GM18498 (cell line): ENCODE data around the gene ZSCAN21.

Source experiments
- ATAC-seq: cut with Tn5 transposase; IDR thresholded peaks from one replicate; pipeline ENCODE4 v1.9.1; 2021; ENCODE audit warnings: mild to moderate bottlenecking, moderate library complexity; ENCODE audit not compliant: unreplicated experiment

ZSCAN21 gene

DNA sequence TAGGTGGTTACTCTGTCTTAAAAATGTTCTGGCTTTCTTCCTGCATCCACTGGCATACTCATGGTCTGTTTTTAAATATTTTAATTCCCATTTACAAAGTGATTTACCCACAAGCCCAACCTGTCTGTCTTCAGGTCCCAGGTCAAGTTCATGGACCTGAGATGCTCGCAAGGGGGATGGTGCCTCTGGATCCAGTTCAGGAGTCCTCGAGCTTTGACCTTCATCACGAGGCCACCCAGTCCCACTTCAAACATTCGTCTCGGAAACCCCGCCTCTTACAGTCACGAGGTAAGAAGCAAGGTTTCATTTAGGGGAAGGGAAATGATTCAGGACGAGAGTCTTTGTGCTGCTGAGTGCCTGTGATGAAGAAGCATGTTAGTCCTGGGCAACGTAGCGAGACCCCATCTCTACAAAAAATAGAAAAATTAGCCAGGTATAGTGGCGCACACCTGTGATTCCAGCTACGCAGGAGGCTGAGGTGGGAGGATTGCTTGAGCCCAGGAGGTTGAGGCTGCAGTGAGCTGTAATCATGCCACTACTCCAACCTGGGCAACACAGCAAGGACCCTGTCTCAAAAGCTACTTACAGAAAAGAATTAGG, 25.5 kb upstream of the ZSCAN21 start:
- no peak for ATAC-seq

DNA sequence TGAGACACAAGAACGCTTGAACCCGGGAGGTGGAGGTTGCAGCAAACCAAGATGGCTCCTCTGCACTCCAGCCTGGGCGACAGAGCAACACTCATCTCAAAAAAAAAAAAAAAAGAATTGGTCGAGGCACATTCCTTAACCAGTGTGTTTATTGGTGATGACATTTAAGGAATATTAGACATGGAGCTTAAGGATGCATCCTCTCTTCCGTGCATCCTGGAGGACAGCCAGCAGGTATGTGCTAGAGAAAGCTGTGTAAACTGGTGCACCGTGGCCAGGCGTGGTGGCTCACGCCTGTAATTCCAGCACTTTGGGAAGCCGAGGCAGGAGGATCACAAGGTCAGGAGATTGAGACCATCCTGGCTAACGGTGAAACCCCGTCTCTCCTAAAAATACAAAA, 22.4 kb upstream of the ZSCAN21 start:
- no peak for ATAC-seq

DNA sequence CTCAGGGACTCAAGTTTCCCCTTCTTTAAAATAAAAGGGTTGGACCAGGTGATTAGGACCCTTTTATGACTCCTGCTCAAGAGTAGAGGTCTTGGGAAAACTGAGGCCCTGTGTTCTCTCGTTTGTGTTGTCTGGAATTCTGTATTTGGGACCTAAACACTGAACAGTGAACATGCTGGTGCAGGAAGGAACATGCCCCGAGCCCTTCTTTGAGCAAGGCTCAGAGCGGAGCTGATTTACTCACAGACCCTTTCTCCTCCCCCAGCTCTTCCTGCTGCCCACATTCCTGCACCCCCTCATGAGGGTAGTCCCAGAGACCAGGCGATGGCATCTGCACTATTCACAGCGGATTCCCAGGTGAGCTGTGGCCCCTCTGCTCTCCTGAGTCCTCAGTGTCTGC, 20.0 kb upstream of the ZSCAN21 start:
- no peak for ATAC-seq

DNA sequence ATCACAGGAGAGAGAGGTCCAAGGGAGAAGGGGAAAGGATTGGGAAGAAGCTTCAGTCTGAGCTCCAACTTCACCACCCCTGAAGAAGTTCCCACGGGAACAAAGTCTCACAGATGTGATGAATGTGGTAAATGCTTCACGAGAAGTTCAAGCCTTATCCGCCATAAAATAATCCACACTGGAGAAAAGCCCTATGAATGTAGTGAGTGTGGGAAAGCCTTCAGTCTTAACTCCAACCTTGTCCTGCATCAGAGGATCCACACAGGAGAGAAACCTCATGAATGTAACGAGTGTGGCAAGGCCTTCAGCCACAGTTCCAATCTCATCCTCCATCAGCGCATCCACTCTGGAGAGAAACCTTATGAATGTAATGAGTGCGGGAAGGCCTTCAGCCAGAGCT, 16.0 kb upstream of the ZSCAN21 start:
- no peak for ATAC-seq

DNA sequence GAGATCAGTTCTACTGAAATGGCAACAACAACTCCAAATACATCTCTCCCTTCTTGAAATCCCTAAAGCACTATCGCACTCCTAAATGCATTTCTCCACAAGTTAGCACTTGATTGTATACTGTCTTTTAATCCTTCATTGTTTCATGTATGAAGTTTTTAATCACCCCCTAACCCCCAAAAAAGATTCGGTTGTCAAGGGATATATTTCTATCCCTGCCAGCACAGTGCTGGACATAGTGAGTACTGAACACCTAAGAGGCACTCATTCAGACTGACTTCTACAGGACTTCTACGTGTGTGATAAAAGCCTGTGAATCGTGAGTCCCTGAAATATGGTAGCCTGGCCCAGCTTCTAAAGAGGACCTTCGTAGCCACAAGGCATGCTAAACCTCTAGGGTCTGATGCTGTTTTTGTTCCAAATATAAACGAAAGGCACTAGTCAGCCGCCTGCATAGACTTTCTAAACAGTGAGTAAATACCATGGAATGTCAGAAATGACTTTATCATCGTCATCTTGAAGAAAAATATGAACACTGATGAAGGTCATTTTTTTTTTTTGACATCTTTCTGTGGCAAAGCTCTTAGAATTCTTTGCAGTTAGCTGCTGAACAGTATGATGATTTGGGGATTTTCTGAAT, 14.6 kb upstream of the ZSCAN21 start:
- no peak for ATAC-seq

DNA sequence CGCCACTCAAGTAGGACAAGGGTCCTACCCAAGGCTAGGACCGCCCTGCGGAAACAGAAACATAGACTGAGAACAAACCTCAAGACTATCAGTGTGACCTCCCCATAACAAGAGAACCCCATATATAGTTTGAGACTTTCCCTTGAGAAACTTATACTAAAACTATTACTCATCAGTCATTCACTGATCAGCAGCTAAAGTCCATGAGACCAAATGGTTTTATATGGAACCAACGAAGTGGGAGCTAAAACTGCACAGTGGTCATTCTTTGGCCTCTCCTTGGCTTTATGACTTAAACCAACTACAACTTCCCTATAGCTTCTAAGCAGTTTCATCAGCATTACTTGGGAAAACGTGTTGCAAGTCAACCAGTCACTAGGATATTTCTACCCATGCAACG, 13.7 kb upstream of the ZSCAN21 start:
- no peak for ATAC-seq

DNA sequence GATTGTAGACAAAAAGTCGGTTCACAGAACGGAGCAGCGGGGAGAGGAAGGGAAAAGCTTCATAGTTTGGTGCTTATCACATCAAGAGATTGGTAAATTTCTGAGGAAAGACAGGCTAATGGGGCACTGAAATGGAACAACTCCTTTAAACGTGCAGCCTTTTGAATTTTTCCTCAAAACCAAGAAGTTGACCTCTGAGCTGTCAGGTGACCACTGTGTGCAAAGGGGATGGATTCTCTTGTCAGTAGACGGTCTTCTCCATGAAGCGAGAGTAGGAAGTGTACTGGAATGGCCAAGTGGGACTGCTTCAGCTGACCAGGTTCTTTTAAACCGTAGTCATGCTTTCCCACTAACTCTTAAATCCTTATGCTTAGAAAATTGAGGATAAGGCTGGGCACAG, 11.2 kb upstream of the ZSCAN21 start:
- no peak for ATAC-seq

DNA sequence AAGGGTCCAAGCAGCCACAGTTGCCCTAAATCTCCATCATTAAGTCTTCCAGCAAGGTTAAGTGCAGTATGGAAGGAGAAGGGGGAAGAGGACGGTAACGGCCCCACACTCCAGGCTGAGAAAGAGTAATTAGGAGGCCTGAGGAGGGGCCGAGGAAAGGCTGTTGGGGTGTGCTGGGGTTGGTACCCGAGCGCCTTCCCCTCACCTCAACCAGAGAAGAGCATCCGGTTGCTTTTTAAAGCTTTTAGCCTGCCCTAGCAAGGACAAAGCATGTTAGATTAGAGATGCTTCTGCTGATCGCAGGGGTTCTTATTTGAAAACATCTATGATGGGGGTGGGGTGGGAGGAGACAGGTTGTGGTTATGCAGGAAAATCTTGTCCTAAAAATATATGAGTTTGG, 9.0 kb upstream of the ZSCAN21 start:
- no peak for ATAC-seq

DNA sequence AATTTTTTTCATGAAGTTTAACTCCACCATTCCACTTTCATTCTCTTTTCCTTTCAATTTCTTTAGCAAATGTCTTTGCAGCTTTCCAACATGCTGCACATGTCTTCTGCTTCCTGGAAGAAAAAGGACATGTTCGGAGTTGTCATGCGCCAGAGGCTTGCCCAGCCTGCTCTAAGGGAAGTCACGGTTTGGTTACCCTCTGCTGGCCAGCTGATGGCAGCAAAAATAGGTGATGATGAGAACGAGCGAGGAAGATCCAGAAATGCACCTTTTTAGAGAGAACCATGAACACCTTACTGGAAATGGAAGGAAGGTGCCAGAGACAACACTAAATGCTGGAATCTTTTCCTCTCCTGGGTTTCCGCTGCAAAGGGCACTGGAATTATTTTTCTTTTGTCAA, 4.9 kb upstream of the ZSCAN21 start:
- no peak for ATAC-seq

DNA sequence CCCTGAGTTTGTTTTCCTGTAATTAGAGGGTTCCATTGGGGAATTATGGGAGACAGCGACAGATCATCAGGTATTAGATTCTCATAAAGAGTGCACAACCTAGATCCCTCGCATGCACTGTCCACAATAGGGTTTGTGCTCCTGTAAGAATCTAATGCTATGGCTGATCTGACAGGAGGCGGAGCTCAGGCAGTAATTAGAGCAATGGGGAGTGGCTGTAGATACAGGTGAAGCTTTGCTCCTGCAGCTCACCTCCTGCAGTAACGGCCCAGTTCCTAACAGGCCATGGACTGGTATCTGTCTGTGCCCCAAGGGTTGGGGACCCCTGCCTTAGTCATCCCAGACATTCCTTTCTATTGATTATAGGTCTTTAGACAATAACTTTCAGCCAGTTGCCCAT, 894 bp upstream of the ZSCAN21 start:
- no peak for ATAC-seq

DNA sequence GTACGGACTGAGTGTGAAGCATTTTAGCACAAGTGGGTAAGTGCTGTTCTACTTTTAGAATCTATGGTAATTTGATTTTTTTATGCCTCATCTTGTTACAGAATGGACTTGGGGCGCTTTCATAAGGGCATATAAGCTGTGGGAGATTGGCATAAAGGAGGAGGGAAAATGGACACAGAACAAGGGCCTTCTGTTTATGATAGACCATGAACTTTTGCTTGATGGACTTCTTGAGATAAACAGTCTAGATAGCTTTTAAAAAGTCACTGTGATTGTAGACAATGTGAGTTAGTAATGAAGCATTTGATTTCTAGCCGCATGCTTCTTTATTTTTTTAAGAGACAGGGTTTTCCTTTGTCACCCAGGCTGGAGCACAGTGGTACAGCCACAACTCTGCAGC, 2.0 kb downstream of the ZSCAN21 start:
- no peak for ATAC-seq

DNA sequence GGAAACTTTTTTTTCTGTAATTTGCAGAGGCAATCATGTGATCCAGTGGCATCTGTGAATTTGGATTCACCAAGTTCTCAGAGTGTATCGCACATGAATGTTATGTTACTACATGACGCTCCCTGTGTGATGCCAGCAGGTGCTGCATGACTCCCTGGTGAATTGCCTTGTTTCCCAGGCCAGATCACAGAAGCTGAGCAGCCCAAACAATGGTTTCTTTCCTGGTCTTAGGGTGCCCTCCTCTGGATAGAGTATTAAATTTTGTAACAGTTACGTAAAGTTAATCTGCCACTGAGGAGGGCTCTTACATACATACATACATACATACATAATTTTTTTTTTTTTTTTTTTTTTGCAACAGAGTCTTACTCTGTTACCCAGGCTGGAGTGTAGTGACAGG, 3.6 kb downstream of the ZSCAN21 start:
- ATAC-seq, result no peak

DNA sequence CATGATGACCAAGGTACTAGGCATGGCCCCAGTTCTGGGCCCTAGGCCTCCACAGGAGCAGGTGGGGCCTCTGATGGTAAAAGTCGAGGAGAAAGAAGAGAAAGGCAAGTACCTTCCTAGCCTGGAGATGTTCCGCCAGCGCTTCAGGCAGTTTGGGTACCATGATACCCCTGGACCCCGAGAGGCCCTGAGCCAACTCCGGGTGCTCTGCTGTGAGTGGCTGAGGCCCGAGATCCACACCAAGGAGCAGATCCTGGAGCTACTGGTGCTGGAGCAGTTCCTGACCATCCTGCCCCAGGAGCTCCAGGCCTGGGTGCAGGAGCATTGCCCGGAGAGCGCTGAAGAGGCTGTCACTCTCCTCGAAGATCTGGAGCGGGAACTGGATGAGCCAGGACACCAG, 7.4 kb downstream of the ZSCAN21 start:
- ATAC-seq, result no peak

DNA sequence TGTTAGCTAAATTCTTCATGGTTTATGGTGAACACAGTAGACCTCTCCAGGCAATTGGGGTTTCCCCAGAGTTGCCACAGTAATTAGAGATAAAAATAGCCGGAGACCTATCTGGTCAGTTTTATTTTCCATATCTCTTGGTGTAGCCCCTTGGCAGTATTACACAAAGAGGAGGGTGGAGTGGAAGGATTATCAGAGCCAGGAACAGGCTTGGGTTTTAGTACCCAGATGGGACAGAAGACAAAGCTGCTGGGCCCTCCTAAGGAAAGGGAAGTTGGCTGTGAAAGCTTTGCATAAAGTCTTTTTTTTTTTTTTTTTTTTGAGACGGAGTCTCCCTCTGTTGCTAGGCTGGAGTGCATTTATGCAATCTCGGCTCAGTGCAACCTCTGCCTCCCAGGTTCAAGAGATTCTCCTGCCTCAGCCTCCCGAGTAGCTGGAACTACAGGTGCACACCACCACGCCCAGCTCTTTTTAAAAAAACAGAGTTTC, 9.7 kb downstream of the ZSCAN21 start:
- ATAC-seq, result no peak

DNA sequence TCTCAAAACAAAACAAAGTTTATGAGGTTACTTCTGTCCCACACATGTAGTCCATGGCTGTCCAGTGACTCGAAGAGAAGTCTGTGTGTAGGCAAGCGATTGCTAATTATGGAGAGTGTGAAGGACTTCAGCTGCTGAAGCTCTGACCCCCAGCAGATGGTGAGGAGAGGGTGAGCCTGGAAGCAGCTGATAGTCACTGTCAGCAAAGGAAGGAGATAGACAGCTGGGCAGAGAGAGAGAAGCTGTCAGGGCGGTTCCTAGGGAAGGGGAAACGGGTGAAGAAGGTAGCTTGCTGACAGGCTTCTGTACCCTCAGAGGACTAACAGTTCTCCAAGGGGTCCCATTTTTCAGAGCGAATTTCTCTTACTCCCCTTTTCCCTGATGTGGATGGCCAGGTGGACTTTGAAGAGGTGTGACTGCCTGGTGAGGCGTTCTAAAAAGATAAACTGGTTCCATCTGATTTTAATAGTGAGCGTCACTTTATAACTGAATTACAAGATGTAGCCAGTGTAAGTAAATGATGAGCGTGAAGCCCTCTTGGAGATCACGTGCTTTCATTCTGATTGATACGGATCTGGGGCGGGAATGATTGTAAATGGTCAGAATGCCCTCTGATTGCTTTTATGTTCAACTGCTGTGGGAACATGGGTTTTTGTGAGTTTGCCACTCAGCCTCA, 12.1 kb downstream of the ZSCAN21 start:
- no peak for ATAC-seq

DNA sequence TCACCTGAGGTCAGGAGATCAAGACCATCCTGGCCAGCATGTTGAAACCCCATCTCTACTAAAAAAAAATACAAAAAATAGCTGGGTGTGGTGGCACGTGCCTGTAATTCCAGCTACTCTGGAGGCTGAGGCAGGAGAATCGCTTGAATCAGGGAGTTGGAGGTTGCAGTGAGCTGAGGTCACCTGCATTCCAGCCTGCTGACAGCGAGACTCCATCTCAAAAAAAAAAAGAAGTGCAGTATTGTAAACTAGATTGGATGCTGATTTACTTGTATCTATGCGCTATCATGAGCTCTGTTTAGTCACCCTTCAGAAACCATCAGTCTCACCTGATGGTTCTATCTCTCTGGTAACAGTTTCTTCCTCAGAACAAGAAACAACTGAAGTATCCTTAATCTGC, 13.8 kb downstream of the ZSCAN21 start:
- ATAC-seq, result no peak

DNA sequence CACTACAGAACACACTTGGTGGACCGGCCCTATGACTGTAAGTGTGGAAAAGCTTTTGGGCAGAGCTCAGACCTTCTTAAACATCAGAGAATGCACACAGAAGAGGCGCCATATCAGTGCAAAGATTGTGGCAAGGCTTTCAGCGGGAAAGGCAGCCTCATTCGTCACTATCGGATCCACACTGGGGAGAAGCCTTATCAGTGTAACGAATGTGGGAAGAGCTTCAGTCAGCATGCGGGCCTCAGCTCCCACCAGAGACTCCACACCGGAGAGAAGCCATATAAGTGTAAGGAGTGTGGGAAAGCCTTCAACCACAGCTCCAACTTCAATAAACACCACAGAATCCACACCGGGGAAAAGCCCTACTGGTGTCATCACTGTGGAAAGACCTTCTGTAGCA, 14.6 kb downstream of the ZSCAN21 start:
- ATAC-seq, result no peak

DNA sequence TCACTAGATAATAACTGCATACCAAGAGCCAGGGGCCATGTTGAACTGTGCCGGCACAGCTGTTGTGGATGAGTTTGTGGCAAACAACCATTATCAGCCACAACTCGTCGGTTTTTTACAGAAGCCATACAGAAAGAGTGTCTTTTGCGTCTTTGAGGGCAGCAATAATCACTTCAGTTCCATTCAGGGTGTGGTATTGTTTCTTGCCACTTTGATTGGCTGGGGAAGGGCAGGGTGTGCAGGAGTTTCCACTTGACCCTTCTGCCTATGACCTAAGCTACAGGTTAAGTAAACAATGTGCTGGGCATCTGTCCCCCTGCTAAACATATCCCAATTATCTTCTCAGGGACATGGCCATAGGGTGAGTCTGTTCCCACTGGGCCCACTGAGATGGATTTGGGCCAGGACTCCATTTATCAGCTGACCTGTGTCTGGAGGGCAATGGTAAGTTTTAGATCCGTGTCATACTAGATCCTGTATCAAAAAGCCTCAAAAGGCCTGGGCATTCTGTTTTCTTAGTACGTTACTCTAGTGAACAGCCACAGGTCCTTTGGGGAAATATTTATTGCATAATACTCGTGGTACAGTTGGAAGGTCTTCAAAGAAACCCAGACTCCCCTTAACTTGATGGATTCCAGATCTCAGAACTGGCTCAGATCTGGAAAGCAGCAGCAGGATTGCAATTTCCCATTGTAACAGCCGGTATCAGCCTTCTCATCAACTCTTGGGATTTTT, 16.0 kb downstream of the ZSCAN21 start:
- no peak for ATAC-seq

DNA sequence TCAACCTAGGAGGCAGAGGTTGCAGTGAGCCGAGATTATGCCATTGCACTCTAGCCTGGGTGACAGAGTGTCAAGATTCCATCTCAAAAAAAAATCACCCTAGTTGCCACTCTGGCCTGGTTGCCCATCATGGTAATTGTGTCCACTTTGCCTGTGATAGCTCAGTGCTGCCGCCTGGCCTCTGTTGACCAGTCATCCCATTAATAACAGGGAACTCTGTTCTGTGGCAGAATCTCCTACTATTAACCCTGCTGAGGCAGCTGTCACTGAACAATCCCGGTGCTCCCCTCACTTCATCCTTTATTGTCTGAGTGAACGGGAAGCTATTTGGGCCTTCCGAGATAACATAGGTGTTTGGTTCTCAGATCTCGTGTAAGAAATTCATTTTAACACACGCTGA, 17.4 kb downstream of the ZSCAN21 start:
- ATAC-seq, result no peak

DNA sequence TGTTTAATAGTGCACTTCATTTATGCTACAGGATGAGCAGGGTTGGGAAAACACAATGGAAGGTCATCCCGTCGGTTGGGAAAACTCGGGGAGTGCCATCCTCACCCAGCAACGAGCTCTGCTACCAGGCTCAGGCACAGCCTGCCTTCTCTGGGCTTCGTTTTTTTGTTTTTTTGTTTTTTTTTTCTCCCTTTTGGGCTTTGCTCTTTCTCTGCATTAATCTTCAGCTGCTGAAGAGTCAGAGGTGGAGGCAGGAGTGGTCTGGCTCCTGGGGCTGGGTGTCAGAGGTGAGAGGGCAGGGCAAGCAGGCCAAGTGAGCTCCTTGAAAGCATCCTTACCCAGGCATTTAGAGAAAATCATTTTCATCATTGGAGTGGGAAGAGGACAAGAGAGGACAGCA, 20.4 kb downstream of the ZSCAN21 start:
- ATAC-seq, result no peak

DNA sequence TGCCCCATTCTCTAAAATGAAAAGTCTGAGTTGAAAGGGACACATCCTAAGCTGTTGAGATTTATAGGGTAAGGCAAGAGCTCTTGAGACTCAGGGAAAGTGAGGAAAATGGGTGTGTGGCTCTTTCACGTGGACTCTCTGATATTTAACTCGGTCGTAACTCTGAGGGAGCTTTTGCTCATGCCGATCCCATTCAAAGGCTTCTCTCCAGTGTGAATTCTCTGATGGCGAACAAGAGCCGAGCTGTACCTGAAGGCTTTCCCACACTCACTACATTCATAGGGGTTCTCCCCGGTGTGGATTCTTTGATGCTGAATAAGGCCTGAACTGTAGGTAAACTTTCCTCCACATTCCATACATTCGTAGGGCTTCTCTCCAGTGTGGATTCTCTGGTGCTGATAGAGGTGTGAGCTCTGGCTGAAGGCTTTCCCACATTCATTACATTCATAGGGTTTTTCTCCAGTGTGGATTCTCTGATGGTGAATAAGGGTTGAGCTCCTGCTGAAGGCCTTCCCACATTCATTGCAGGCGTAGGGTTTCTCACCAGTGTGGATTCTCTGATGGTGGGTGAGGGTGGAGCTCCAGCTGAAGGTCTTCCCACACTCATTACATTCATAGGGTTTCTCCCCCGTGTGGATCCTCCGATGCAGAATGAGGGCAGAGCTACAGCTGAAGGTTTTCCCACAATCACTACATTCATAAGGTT, 21.6 kb downstream of the ZSCAN21 start:
- ATAC-seq, result no peak
